Measurements from ENCODE around the gene PCDHB14.
"Not testable (repeated sequence)": the region's sequence is repeated elsewhere in the genome, so short reads cannot be mapped to it uniquely, and the experiment has no call there.

The PCDHB14 gene

DNA sequence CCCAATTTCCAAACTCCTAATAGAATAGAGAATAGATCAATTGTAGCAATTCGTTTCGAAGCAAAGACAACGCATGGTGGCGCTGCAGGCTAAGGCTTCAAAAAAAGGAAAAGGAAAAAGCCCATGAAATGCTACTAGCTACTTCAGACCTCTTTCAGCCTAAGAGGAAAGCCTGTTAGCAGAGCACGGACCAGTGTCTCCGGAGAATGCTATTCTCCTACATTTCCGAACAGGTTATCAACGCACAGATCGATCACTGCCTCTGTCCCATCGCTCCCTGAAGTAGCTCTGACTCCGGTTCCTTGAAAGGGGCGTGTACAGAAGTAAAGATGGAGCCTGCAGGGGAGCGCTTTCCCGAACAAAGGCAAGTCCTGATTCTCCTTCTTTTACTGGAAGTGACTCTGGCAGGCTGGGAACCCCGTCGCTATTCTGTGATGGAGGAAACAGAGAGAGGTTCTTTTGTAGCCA, 22.1 kb downstream of the PCDHB14 start, which contains the start of gene PCDHB15:
PCDHB15 (plus strand) TSS at position 146 of the 468 bp plus-strand sequence; CDS start at position 330, 184 bp downstream.
- H3K4me3 ChIP-seq (ENCODE audit: low read depth in 1 of 2, low read length in 1 of 2) = no peak within 1 kb of the TSS
- H3K9me3 ChIP-seq = peaks cover 33% of the 10 kb centered on the region
- no peak within 1 kb of the TSS for H3K27ac ChIP-seq
- H3K36me3 ChIP-seq = no peaks in the 10 kb centered on the region
- no peaks in the 10 kb centered on the region for H3K4me1 ChIP-seq (ENCODE audit: control insufficient read depth in 1 of 2, insufficient read depth in 1 of 2, low read depth in 1 of 2, low read length in 1 of 2)
- TF ChIP-seq CTCF (IDR thresholded peaks at IDR 0.05) = no peak
- H3K27me3 ChIP-seq = peaks cover 16% of the 10 kb centered on the region

DNA sequence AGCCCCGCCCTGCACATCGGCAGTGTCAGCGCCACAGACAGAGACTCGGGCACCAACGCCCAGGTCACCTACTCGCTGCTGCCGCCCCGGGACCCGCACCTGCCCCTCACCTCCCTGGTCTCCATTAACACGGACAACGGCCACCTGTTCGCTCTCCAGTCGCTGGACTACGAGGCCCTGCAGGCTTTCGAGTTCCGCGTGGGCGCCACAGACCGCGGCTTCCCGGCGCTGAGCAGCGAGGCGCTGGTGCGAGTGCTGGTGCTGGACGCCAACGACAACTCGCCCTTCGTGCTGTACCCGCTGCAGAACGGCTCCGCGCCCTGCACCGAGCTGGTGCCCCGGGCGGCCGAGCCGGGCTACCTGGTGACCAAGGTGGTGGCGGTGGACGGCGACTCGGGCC, 23.8 kb downstream of the PCDHB14 start:
- not testable (repeated sequence) for H3K27ac ChIP-seq; H3K4me1 ChIP-seq (ENCODE audit: control insufficient read depth in 1 of 2, insufficient read depth in 1 of 2, low read depth in 1 of 2, low read length in 1 of 2); H3K4me3 ChIP-seq (ENCODE audit: low read depth in 1 of 2, low read length in 1 of 2); H3K36me3 ChIP-seq; H3K27me3 ChIP-seq
- H3K9me3 ChIP-seq = peaks cover 17% of the 10 kb centered on the region

DNA sequence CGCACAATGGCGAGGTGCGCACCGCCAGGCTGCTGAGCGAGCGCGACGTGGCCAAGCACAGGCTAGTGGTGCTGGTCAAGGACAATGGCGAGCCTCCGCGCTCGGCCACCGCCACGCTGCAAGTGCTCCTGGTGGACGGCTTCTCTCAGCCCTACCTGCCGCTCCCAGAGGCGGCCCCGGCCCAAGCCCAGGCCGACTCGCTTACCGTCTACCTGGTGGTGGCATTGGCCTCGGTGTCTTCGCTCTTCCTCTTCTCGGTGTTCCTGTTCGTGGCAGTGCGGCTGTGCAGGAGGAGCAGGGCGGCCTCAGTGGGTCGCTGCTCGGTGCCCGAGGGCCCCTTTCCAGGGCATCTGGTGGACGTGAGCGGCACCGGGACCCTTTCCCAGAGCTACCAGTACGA, 24.3 kb downstream of the PCDHB14 start:
- H3K27me3 ChIP-seq; H3K27ac ChIP-seq; H3K4me1 ChIP-seq (ENCODE audit: control insufficient read depth in 1 of 2, insufficient read depth in 1 of 2, low read depth in 1 of 2, low read length in 1 of 2); H3K36me3 ChIP-seq; H3K4me3 ChIP-seq (ENCODE audit: low read depth in 1 of 2, low read length in 1 of 2): not testable (repeated sequence)
- peaks cover 17% of the 10 kb centered on the region for H3K9me3 ChIP-seq

- no peak overlapping the region for H3K27ac ChIP-seq
- H3K36me3 ChIP-seq = no peaks in the 10 kb centered on the region
- peaks cover 25% of the 10 kb centered on the region for H3K9me3 ChIP-seq
Measured at GRCh38 chr5:141250576-141250975, 27.4 kb downstream of the PCDHB14 start.

DNA sequence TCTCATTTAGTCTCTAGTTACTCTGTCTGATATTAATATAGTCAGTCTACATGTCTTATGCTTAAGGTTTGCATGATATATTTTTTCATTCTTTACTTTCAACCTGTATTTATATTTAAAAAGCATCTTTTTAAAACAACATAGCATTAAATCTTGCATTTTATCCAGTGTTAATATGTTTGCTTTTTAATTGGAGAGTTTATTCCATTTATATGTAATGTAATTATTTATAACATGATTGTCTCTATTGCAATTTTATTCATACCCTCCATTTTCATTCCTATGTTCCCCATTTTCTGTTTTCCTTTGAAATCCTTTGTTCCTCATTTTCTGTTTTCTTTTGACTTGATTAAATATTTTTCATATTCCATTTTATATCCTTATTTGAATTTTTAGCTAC, 35.3 kb downstream of the PCDHB14 start:
- no peak overlapping the region for H3K27ac ChIP-seq
- H3K9me3 ChIP-seq = peaks cover 68% of the 10 kb centered on the region
- H3K27me3 ChIP-seq = no peaks in the 10 kb centered on the region
- H3K36me3 ChIP-seq = no peaks in the 10 kb centered on the region
- no peak for TF ChIP-seq CTCF (IDR thresholded peaks at IDR 0.05)
- H3K4me3 ChIP-seq (ENCODE audit: low read depth in 1 of 2, low read length in 1 of 2) = no peak overlapping the region
- no peaks in the 10 kb centered on the region for H3K4me1 ChIP-seq (ENCODE audit: control insufficient read depth in 1 of 2, insufficient read depth in 1 of 2, low read depth in 1 of 2, low read length in 1 of 2)

More at GRCh38 chr5:141250576-141250975, 27.4 kb downstream of the PCDHB14 start:
- Histone ChIP-seq H3K4me1 (ENCODE audit: control insufficient read depth in 1 of 2, insufficient read depth in 1 of 2, low read depth in 1 of 2, low read length in 1 of 2) (no peaks in the 10 kb centered on the region), H3K4me3 (ENCODE audit: low read depth in 1 of 2, low read length in 1 of 2) (no peak overlapping the region), H3K27me3 (no peaks in the 10 kb centered on the region)
- no peak for TF ChIP-seq CTCF (IDR thresholded peaks at IDR 0.05)

- Histone ChIP-seq H3K36me3 (no peaks in the 10 kb centered on the region), H3K27me3 (no peaks in the 10 kb centered on the region), H3K27ac (no peak overlapping the region), H3K4me3 (ENCODE audit: low read depth in 1 of 2, low read length in 1 of 2) (no peak overlapping the region), H3K4me1 (ENCODE audit: control insufficient read depth in 1 of 2, insufficient read depth in 1 of 2, low read depth in 1 of 2, low read length in 1 of 2) (no peaks in the 10 kb centered on the region), H3K9me3 (peaks cover 68% of the 10 kb centered on the region)
- TF ChIP-seq CTCF (IDR thresholded peaks at IDR 0.05) = no peak
Measured at GRCh38 chr5:141258948-141259347, 35.8 kb downstream of the PCDHB14 start.

Measured in neutrophil (primary cell).